Measurements from ENCODE around the gene PPP6R3. TPM values are rescaled to one million over a fixed set of nuclear protein-coding genes. Genes with fewer than 3 reads are reported as not detected.

Gene PPP6R3
- total and polyA plus RNA-seq, 8 donors: 84.6 to 130 (median 109) TPM

GRCh38 chr11:68660066-68660810 lies 199.7 kb downstream of the PPP6R3 start:
- no peak for ATAC-seq
- Histone ChIP-seq H3K36me3 (no peaks in the 10 kb centered on the region), H3K4me3 (no peak overlapping the region), H3K27me3 (peaks cover 0 to 29% of the 10 kb centered on the region in 2 donors), H3K9me3 (no peaks in the 10 kb centered on the region), H3K4me1 (no peaks in the 10 kb centered on the region), H3K27ac (no peak overlapping the region)
- DNase-seq: peak in 2 of 4 donors; percentile 25 to 45
- intact Hi-C loops (cut with DNase I): no loop called here
- no peak for TF ChIP-seq CTCF (IDR thresholded peaks at IDR 0.05)

GRCh38 chr11:68661014-68661413 lies 200.5 kb downstream of the PPP6R3 start:
- Histone ChIP-seq H3K9me3 (no peaks in the 10 kb centered on the region), H3K36me3 (no peaks in the 10 kb centered on the region), H3K4me1 (no peaks in the 10 kb centered on the region), H3K4me3 (no peak overlapping the region), H3K27me3 (peaks cover 0 to 37% of the 10 kb centered on the region in 2 donors), H3K27ac (no peak overlapping the region)
- ATAC-seq (no peak), DNase-seq (peak in 1 of 4 donors; percentile 65)
- no peak for TF ChIP-seq CTCF (IDR thresholded peaks at IDR 0.05)
- intact Hi-C loops (cut with DNase I): no loop called here

GRCh38 chr11:68661697-68662603 lies 201.4 kb downstream of the PPP6R3 start:
- no peaks in the 10 kb centered on the region for H3K4me1 ChIP-seq
- no peak overlapping the region for H3K4me3 ChIP-seq
- H3K27me3 ChIP-seq: peaks cover 0 to 45% of the 10 kb centered on the region in 2 donors
- TF ChIP-seq CTCF (IDR thresholded peaks at IDR 0.05): no peak
- H3K9me3 ChIP-seq: no peaks in the 10 kb centered on the region
- ATAC-seq (no peak), DNase-seq (peak in 1 of 4 donors; percentile 27)
- no peak overlapping the region for H3K27ac ChIP-seq
- intact Hi-C loops (cut with DNase I): no loop called here
- no peaks in the 10 kb centered on the region for H3K36me3 ChIP-seq

GRCh38 chr11:68663482-68664010 lies 203.0 kb downstream of the PPP6R3 start:
- Histone ChIP-seq H3K27me3 (peaks cover 0 to 45% of the 10 kb centered on the region in 2 donors), H3K4me1 (no peaks in the 10 kb centered on the region), H3K27ac (no peak overlapping the region), H3K36me3 (no peaks in the 10 kb centered on the region), H3K9me3 (no peaks in the 10 kb centered on the region), H3K4me3 (no peak overlapping the region)
- intact Hi-C loops (cut with DNase I): no loop called here
- ATAC-seq: no peak
- no peak for TF ChIP-seq CTCF (IDR thresholded peaks at IDR 0.05)
- DNase-seq: no peak

- intact Hi-C loops (cut with DNase I): no loop called here
- no peaks in the 10 kb centered on the region for H3K9me3 ChIP-seq
- H3K27ac ChIP-seq: no peak overlapping the region
- ATAC-seq: no peak
- H3K36me3 ChIP-seq: no peaks in the 10 kb centered on the region
- H3K4me1 ChIP-seq: no peaks in the 10 kb centered on the region
- H3K4me3 ChIP-seq: no peak overlapping the region
- TF ChIP-seq CTCF (IDR thresholded peaks at IDR 0.05): no peak
- DNase-seq: no peak
- peaks cover 0 to 45% of the 10 kb centered on the region in 2 donors for H3K27me3 ChIP-seq
Measured at GRCh38 chr11:68664141-68664540, 203.6 kb downstream of the PPP6R3 start.
